H1 (cell line): ENCODE measurements around the gene LIN54. TPM values are rescaled to one million over a fixed set of nuclear protein-coding genes. Genes with fewer than 3 reads are reported as not detected.
A peak's percentile ranks its signal among the peaks of the same experiment; 100 is the strongest.

Experiments
- CTCF ChIA-PET: fragments of 300-600 bp; sonication (Branson Sonifier 250); formaldehyde crosslinking; loops from one replicate; lab custom pipeline; 2021; ENCODE audit not compliant: partially characterized antibody; lab: Charles Lee
- POLR2A ChIA-PET: fragments of 300-600 bp; sonication (Branson Sonifier 250); formaldehyde crosslinking; loops from one replicate; lab custom pipeline; 2021; ENCODE audit warnings: inconsistent platforms; ENCODE audit not compliant: partially characterized antibody; lab: Charles Lee
- DNase-seq, 2 experiments: peaks; one replicate each; pipeline versions ENCODE4 v3.0.0 to v3.0.0-alpha.2; 2010 to 2022; ENCODE audit warnings: low spot score in 2 of 2, low read depth in 1 of 2, mixed read lengths in 1 of 2
- FAIRE-seq: peaks from 2 replicates; lab custom pipeline; 2011; peaks lifted over from hg19 to GRCh38; lab: Jason Lieb, UNC
- H2AFZ ChIP-seq: 2 replicates; pipeline ENCODE4 v1.8.1; 2012; ENCODE audit warnings: low read length, inconsistent platforms
- H2AK5ac ChIP-seq: 2 replicates; pipeline ENCODE4 v1.6.1; 2013; ENCODE audit warnings: low read depth, low read length
- H2BK120ac ChIP-seq: replicated peaks from 2 replicates; pipeline ENCODE3; 2013; ENCODE audit warnings: low read depth, low read length, inconsistent platforms
- H2BK12ac ChIP-seq: 2 replicates; pipeline ENCODE4 v1.6.1; 2013; ENCODE audit warnings: low read depth, low read length
- H2BK15ac ChIP-seq: 2 replicates; pipeline ENCODE4 v1.6.1; 2013; ENCODE audit warnings: low read length
- H2BK20ac ChIP-seq: 2 replicates; pipeline ENCODE4 v1.6.1; 2013; ENCODE audit warnings: low read length
- H2BK5ac ChIP-seq: 2 replicates; pipeline ENCODE4 v1.6.1; 2013; ENCODE audit warnings: low read depth, low read length
- H3K14ac ChIP-seq: 2 replicates; pipeline ENCODE4 v1.6.1; 2013; ENCODE audit warnings: inconsistent platforms; ENCODE audit not compliant: insufficient read length
- H3K18ac ChIP-seq: 2 replicates; pipeline ENCODE4 v1.6.1; 2013; ENCODE audit warnings: low read length; ENCODE audit errors: extremely low read depth
- H3K23ac ChIP-seq: 2 replicates; pipeline ENCODE4 v1.6.1; 2013; ENCODE audit warnings: inconsistent platforms; ENCODE audit not compliant: insufficient read length
- H3K23me2 ChIP-seq: 2 replicates; pipeline ENCODE4 v1.6.1; 2013; ENCODE audit warnings: low read depth, low read length
- H3K27ac ChIP-seq: 2 replicates; pipeline ENCODE4 v1.6.1; 2011; ENCODE audit warnings: low read depth, low read length, inconsistent platforms
- H3K27me3 ChIP-seq, 4 experiments: replicated peaks in 1 of 4; 1 replicate in 1 of 4; 2 replicates in 3 of 4; pipeline versions ENCODE4 v1.6.1 to v1.8.1; 2011 to 2013; ENCODE audit warnings: low read length in 3 of 4, mild to moderate bottlenecking in 3 of 4, inconsistent platforms in 2 of 4, mixed read lengths in 2 of 4, moderate library complexity in 1 of 4; ENCODE audit not compliant: control insufficient read depth in 3 of 4, insufficient read depth in 3 of 4; ENCODE audit errors: extremely low read depth in 1 of 4
- H3K36me3 ChIP-seq, 4 experiments: 2 replicates each; pipeline versions ENCODE4 v1.6.1 to v1.8.1; 2011 to 2013; ENCODE audit warnings: mild to moderate bottlenecking in 4 of 4, low read length in 3 of 4, moderate library complexity in 2 of 4, control low read depth in 1 of 4, inconsistent platforms in 1 of 4; ENCODE audit not compliant: insufficient read depth in 4 of 4, control insufficient read depth in 2 of 4
- H3K4ac ChIP-seq: replicated peaks from 2 replicates; pipeline ENCODE3; 2013; ENCODE audit warnings: low read length, low read depth, mixed read lengths, inconsistent platforms; ENCODE audit not compliant: insufficient read length
- H3K4me1 ChIP-seq, 4 experiments: replicated peaks in 1 of 4; 1 replicate in 1 of 4; 2 replicates in 3 of 4; pipeline versions ENCODE4 v1.6.1 to v1.8.1; 2011 to 2013; ENCODE audit warnings: low read length in 3 of 4, inconsistent platforms in 2 of 4, mixed read lengths in 1 of 4; ENCODE audit not compliant: insufficient read depth in 4 of 4, control insufficient read depth in 3 of 4
- H3K4me2 ChIP-seq, 2 experiments: 2 replicates each; pipeline versions ENCODE4 v1.6.1 to v1.8.1; 2011 to 2013; ENCODE audit warnings: low read depth in 2 of 2, low read length in 2 of 2, control low read depth in 1 of 2, inconsistent platforms in 1 of 2, mild to moderate bottlenecking in 1 of 2; ENCODE audit not compliant: insufficient read depth in 1 of 2
- H3K4me3 ChIP-seq, 4 experiments: fragments of 200-600, 300-600 bp in 1 of 4; sonication (generic), shearing (Covaris generic), sonication (Bioruptor Twin) in 1 of 4; 2 replicates each; pipeline versions ENCODE4 v1.5.1 to v1.8.1; 2011 to 2016; ENCODE audit warnings: low read length in 4 of 4, low read depth in 3 of 4, control low read depth in 2 of 4, inconsistent platforms in 2 of 4, mild to moderate bottlenecking in 2 of 4, mixed read lengths in 1 of 4, moderate library complexity in 1 of 4; ENCODE audit not compliant: insufficient read depth in 2 of 4; ENCODE audit errors: extremely low read depth in 1 of 4
- H3K56ac ChIP-seq: replicated peaks from 2 replicates; pipeline ENCODE3; 2013; ENCODE audit warnings: low read depth, mild to moderate bottlenecking, mixed read lengths, low read length, inconsistent platforms; ENCODE audit not compliant: insufficient read length
- H3K79me1 ChIP-seq: 2 replicates; pipeline ENCODE4 v1.6.1; 2013; ENCODE audit warnings: low read depth, low read length, control low read depth
- H3K79me2 ChIP-seq, 2 experiments: 2 replicates each; pipeline versions ENCODE4 v1.6.1 to v1.8.1; 2012 to 2013; ENCODE audit warnings: low read length in 2 of 2, mild to moderate bottlenecking in 2 of 2, inconsistent platforms in 1 of 2; ENCODE audit not compliant: insufficient read depth in 2 of 2, control insufficient read depth in 1 of 2
- H3K9ac ChIP-seq, 4 experiments: replicated peaks in 1 of 4; 1 replicate in 1 of 4; 2 replicates in 3 of 4; pipeline versions ENCODE4 v1.6.1 to v1.8.1; 2011 to 2013; ENCODE audit warnings: low read depth in 3 of 4, low read length in 3 of 4, control low read depth in 2 of 4, mild to moderate bottlenecking in 2 of 4, moderate library complexity in 2 of 4, inconsistent platforms in 1 of 4; ENCODE audit errors: extremely low read depth in 1 of 4
- H3K9me3 ChIP-seq, 2 experiments: 2 replicates each; pipeline versions ENCODE4 v1.6.1 to v1.8.1; 2012 to 2013; ENCODE audit warnings: mild to moderate bottlenecking in 2 of 2, moderate library complexity in 2 of 2, control low read depth in 1 of 2, inconsistent platforms in 1 of 2, low read depth in 1 of 2, low read length in 1 of 2, mixed read lengths in 1 of 2; ENCODE audit not compliant: insufficient read depth in 2 of 2
- H4K20me1 ChIP-seq, 2 experiments: replicated peaks in 1 of 2; 2 replicates each; pipeline versions ENCODE3 to v1.8.1; 2011 to 2013; ENCODE audit warnings: inconsistent platforms in 2 of 2, low read length in 2 of 2, mild to moderate bottlenecking in 1 of 2; ENCODE audit not compliant: insufficient read depth in 2 of 2, control insufficient read depth in 1 of 2
- H4K5ac ChIP-seq: 2 replicates; pipeline ENCODE4 v1.6.1; 2013; ENCODE audit warnings: low read length, low read depth, mixed read lengths, inconsistent platforms; ENCODE audit not compliant: insufficient read length
- H4K8ac ChIP-seq: 2 replicates; pipeline ENCODE4 v1.8.0; 2013; ENCODE audit warnings: mild to moderate bottlenecking, moderate library complexity, low read length, inconsistent platforms; ENCODE audit not compliant: insufficient read depth; ENCODE audit errors: extremely low read depth
- H4K91ac ChIP-seq: replicated peaks from 2 replicates; pipeline ENCODE3; 2013; ENCODE audit warnings: low read length, mixed read lengths, inconsistent platforms; ENCODE audit not compliant: insufficient read length
- ASH2L ChIP-seq: fragments of 200-600, 300-600 bp; sonication (generic); IDR thresholded peaks from one replicate; pipeline ENCODE4 v1.7.1; 2017; ENCODE audit warnings: low read length
- CREB1 ChIP-seq: IDR thresholded peaks from 2 replicates; pipeline ENCODE4 v1.6.1; 2012; ENCODE audit warnings: inconsistent platforms
- EGR1 ChIP-seq: IDR thresholded peaks from 2 replicates; pipeline ENCODE4 v1.6.1; 2011; ENCODE audit warnings: low read depth, low read length, borderline replicate concordance
- RBBP5 ChIP-seq: IDR thresholded peaks from 2 replicates; pipeline ENCODE4 v1.7.1; 2012; ENCODE audit warnings: low read depth, mild to moderate bottlenecking, inconsistent platforms, low read length, moderate library complexity, borderline replicate concordance
- SUZ12 ChIP-seq: fragments of 200-600 bp; sonication (generic); IDR thresholded peaks from 2 replicates; pipeline ENCODE4 v1.6.1; 2012; ENCODE audit warnings: mild to moderate bottlenecking, inconsistent platforms, low read length, moderate library complexity, mixed read lengths
- TAF7 ChIP-seq: optimal IDR thresholded peaks from 2 replicates; pipeline ENCODE3; 2011; ENCODE audit warnings: low read depth, mild to moderate bottlenecking, inconsistent platforms, low read length, moderate library complexity, borderline replicate concordance
- TCF12 ChIP-seq: IDR thresholded peaks from 2 replicates; pipeline ENCODE4 v1.6.1; 2011; ENCODE audit warnings: low read depth, mild to moderate bottlenecking, low read length
- ZNF274 ChIP-seq: IDR thresholded peaks from 2 replicates; pipeline ENCODE4 v1.7.0; 2012; ENCODE audit warnings: low read length, borderline replicate concordance; ENCODE audit errors: extremely low read depth
- WGBS, 2 experiments: shearing (Covaris generic) in 1 of 2; methylation state at CpG; one replicate each; pipeline versions ENCODE4 v1.1.6 to v1.1.7; 2013 to 2015; ENCODE audit warnings: low lambda C conversion rate in 2 of 2, mixed read lengths in 2 of 2, inconsistent platforms in 1 of 2, low coverage in 1 of 2, missing lambda C conversion rate in 1 of 2; ENCODE audit not compliant: insufficient replicate concordance in 2 of 2, insufficient coverage in 1 of 2, insufficient read length in 1 of 2; ENCODE audit errors: extremely low coverage in 1 of 2, missing lambda C conversion rate in 1 of 2; 5-methylcytosine and 5-hydroxymethylcytosine counted together
- polyA plus RNA-seq, 7 experiments: library from polyadenylated mRNA; depleted of rRNA in 3 of 7; stranded (reverse) in 5 of 7; unstranded in 2 of 7; fragments of >200 nt in 5 of 7; fragments of 200-250 nt in 2 of 7; gene quantifications; 1 replicate in 5 of 7; 2 replicates in 1 of 7; 4 replicates in 1 of 7; pipeline versions ENCODE4 v1.2.1 to v1.2.3, GENCODE V29; 2011 to 2013; ENCODE audit warnings: missing spikeins in 2 of 7, mixed read lengths in 2 of 7
- total RNA-seq: library from RNA; stranded (reverse); fragmentation: NEBNext Ultra II Directional; extraction: Animal tissue kit (Norgen Biotek cat#: 25700); gene quantifications from 2 replicates; pipeline ENCODE4 v1.2.1, GENCODE V29; 2021

LIN54 gene
- total and polyA plus RNA-seq, 2 of the 8 experiments (the other 6 are each of a cell fraction or from before 2014, with no cell fraction given): 5.7 to 11.1 TPM

DNA sequence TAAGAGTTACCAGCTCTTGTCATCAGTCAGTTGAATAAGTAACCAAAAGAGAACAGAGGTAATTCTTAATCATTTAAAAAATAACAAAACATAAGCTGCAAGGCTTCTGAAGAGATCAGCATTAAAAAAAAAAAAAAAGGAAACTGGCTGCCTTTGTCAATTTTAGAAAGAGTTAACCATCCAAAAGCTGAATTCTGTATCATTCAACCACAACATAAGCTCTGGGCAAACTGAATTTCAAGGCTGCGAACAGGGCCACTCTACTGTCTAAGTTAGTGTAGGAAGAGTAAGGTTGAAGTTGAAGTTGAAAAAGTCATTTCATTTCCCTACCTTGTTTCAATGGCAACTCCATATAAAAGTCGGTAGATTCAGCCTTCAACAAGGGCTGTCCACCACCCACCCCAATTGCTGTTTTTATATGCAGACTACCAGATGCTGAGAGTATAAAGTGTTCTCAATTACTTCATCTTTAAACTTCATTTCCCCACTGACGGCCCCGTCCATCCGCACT, 1.1 kb upstream of the LIN54 start:
- ChIA-PET CTCF (interaction anchor here (0.7 to 1.6 kb wide), 4 partner anchors 26 to 155 kb away, joined by 3 to 5 read pairs (median 4); no protein-coding TSS in a partner anchor), POLR2A (interaction anchor here (0.9 to 2.8 kb wide), 5 partner anchors 12 to 111 kb away, joined by 3 to 15 read pairs (median 5); partner anchors contain the start of genes COPS4 and THAP9)
- H2AFZ ChIP-seq: no peak overlapping the region
- no peak overlapping the region for H3K4ac ChIP-seq
- H3K23me2 ChIP-seq: peaks cover 13% of the 10 kb centered on the region
- no peak overlapping the region for H3K18ac ChIP-seq
- H2BK5ac ChIP-seq: no peak overlapping the region
- no peak overlapping the region for H2BK12ac ChIP-seq
- no peak overlapping the region for H4K91ac ChIP-seq
- no peak overlapping the region for H2AK5ac ChIP-seq
- H2BK120ac ChIP-seq: no peak overlapping the region
- H3K56ac ChIP-seq: no peak overlapping the region
- no peak overlapping the region for H3K23ac ChIP-seq
- no peak overlapping the region for H2BK20ac ChIP-seq
- WGBS, 2 experiments: 11% methylated on average over 5 of the region's 5 CpGs; no CpG with 5 or more reads in 1 of the 2 experiments
- H4K8ac ChIP-seq: no peak overlapping the region
- peak overlapping the region; percentile 87 to 94 for H3K4me2 ChIP-seq
- DNase-seq (no peak), FAIRE-seq (no peak)
- no peak overlapping the region for H3K27ac ChIP-seq
- peak overlapping the region; percentile 67 to 98 (median 73) for H3K4me3 ChIP-seq
- no peak overlapping the region for H4K5ac ChIP-seq
- no peaks in the 10 kb centered on the region for H3K79me1 ChIP-seq
- H3K9me3 ChIP-seq: no peaks in the 10 kb centered on the region
- peaks cover 0 to 6% (median 3%) of the 10 kb centered on the region in 4 experiments; a peak in 3 of 7 replicates for H3K4me1 ChIP-seq
- no peaks in the 10 kb centered on the region for H4K20me1 ChIP-seq
- no peaks in the 10 kb centered on the region for H3K36me3 ChIP-seq
- no peak overlapping the region for H2BK15ac ChIP-seq
- peaks cover 0 to 16% of the 10 kb centered on the region in 2 experiments; a peak in 2 of 4 replicates for H3K79me2 ChIP-seq
- no peak for TF ChIP-seq TAF7
- no peak for TF ChIP-seq ASH2L
- no peak for TF ChIP-seq ZNF274
- no peak for TF ChIP-seq EGR1
- no peak for TF ChIP-seq TCF12
- TF ChIP-seq RBBP5: no peak
- TF ChIP-seq SUZ12: no peak
- TF ChIP-seq CREB1: no peak
- no peak overlapping the region for H3K14ac ChIP-seq
- H3K9ac ChIP-seq: peak overlapping the region in 1 of 4 experiments; percentile 54; a peak in 1 of 7 replicates
- H3K27me3 ChIP-seq: peaks cover 0 to 6% (median 3%) of the 10 kb centered on the region in 4 experiments; a peak in 4 of 7 replicates
